H9 (cell line): ENCODE measurements around the gene TNKS1BP1. TPM values are rescaled to one million over a fixed set of nuclear protein-coding genes. Genes with fewer than 3 reads are reported as not detected.

Experiments used
- DNase-seq: peaks from one replicate; pipeline ENCODE4 v3.0.0-alpha.2; 2017
- H2AFZ ChIP-seq: one replicate; pipeline ENCODE4 v1.6.1; 2013; ENCODE audit warnings: mild to moderate bottlenecking, low read length, control low read depth, moderate library complexity
- H2AK5ac ChIP-seq: 2 replicates; pipeline ENCODE4 v1.6.1; 2013; ENCODE audit warnings: low read length, control low read depth, mixed read lengths; ENCODE audit not compliant: insufficient read length
- H2BK120ac ChIP-seq: one replicate; pipeline ENCODE4 v1.6.1; 2013; ENCODE audit warnings: low read depth, mild to moderate bottlenecking, low read length, control low read depth, inconsistent platforms; ENCODE audit not compliant: poor library complexity, severe bottlenecking
- H2BK12ac ChIP-seq: 2 replicates; pipeline ENCODE4 v1.6.1; 2013; ENCODE audit warnings: low read length, control low read depth, mixed read lengths, low read depth; ENCODE audit not compliant: insufficient read length
- H2BK15ac ChIP-seq: 2 replicates; pipeline ENCODE4 v1.6.1; 2013; ENCODE audit warnings: low read depth, low read length, control low read depth
- H2BK20ac ChIP-seq: one replicate; pipeline ENCODE4 v1.6.1; 2013; ENCODE audit warnings: low read depth, mild to moderate bottlenecking, low read length, control low read depth, inconsistent platforms; ENCODE audit not compliant: poor library complexity, severe bottlenecking
- H2BK5ac ChIP-seq: 2 replicates; pipeline ENCODE4 v1.6.1; 2013; ENCODE audit warnings: low read length, control low read depth, mixed read lengths; ENCODE audit not compliant: insufficient read length
- H3K14ac ChIP-seq: 2 replicates; pipeline ENCODE4 v1.6.1; 2013; ENCODE audit warnings: low read length, control low read depth; ENCODE audit not compliant: insufficient read depth
- H3K18ac ChIP-seq: 2 replicates; pipeline ENCODE4 v1.6.1; 2013; ENCODE audit warnings: low read depth, mild to moderate bottlenecking, mixed read lengths, low read length, control low read depth; ENCODE audit not compliant: insufficient read length
- H3K23ac ChIP-seq: 2 replicates; pipeline ENCODE4 v1.6.1; 2013; ENCODE audit warnings: low read length, control low read depth, mixed read lengths, low read depth; ENCODE audit not compliant: insufficient read length
- H3K23me2 ChIP-seq: 2 replicates; pipeline ENCODE4 v1.6.1; 2013; ENCODE audit warnings: low read depth, mild to moderate bottlenecking, mixed read lengths, low read length, control low read depth; ENCODE audit not compliant: insufficient read length, poor library complexity, severe bottlenecking
- H3K27ac ChIP-seq: 2 replicates; pipeline ENCODE4 v1.5.1; 2013; ENCODE audit warnings: low read length, control low read depth, mixed read lengths, low read depth; ENCODE audit not compliant: insufficient read length
- H3K27me3 ChIP-seq: 2 replicates; pipeline ENCODE4 v1.6.1; 2013; ENCODE audit warnings: low read length, control low read depth, inconsistent platforms; ENCODE audit not compliant: insufficient read depth
- H3K4ac ChIP-seq: 2 replicates; pipeline ENCODE4 v1.6.1; 2013; ENCODE audit warnings: low read depth, mild to moderate bottlenecking, control low read depth, inconsistent platforms, low read length, moderate library complexity
- H3K4me1 ChIP-seq: 2 replicates; pipeline ENCODE4 v1.6.1; 2013; ENCODE audit warnings: low read length, control low read depth, inconsistent platforms; ENCODE audit not compliant: insufficient read depth
- H3K4me2 ChIP-seq: 2 replicates; pipeline ENCODE4 v1.6.1; 2013; ENCODE audit warnings: low read length, control low read depth, mixed read lengths; ENCODE audit not compliant: insufficient read length, insufficient read depth
- H3K56ac ChIP-seq: 2 replicates; pipeline ENCODE4 v1.6.1; 2013; ENCODE audit warnings: low read depth, mild to moderate bottlenecking, mixed read lengths, low read length, control low read depth; ENCODE audit not compliant: insufficient read length
- H3K79me1 ChIP-seq: 2 replicates; pipeline ENCODE4 v1.6.1; 2013; ENCODE audit warnings: low read depth, mild to moderate bottlenecking, moderate library complexity, low read length, control low read depth, inconsistent platforms; ENCODE audit not compliant: insufficient read depth, poor library complexity, severe bottlenecking
- H3K79me2 ChIP-seq: 2 replicates; pipeline ENCODE4 v1.6.1; 2013; ENCODE audit warnings: low read length, control low read depth, inconsistent platforms; ENCODE audit not compliant: insufficient read depth
- H3K9ac ChIP-seq: 2 replicates; pipeline ENCODE4 v1.6.1; 2013; ENCODE audit warnings: low read length, control low read depth, mixed read lengths; ENCODE audit not compliant: insufficient read length; ENCODE audit errors: extremely low read depth
- H3K9me3 ChIP-seq: one replicate; pipeline ENCODE4 v1.6.1; 2013; ENCODE audit warnings: low read depth, low read length, inconsistent platforms; ENCODE audit not compliant: control insufficient read depth
- H3T11ph ChIP-seq: one replicate; pipeline ENCODE4 v1.6.1; 2013; ENCODE audit warnings: mild to moderate bottlenecking, low read length, control low read depth, inconsistent platforms
- H4K20me1 ChIP-seq: one replicate; pipeline ENCODE4 v1.6.1; 2013; ENCODE audit not compliant: control insufficient read depth, insufficient read length, insufficient read depth
- H4K5ac ChIP-seq: 2 replicates; pipeline ENCODE4 v1.6.1; 2013; ENCODE audit warnings: low read depth, mild to moderate bottlenecking, mixed read lengths, low read length, control low read depth; ENCODE audit not compliant: insufficient read length
- H4K8ac ChIP-seq: replicated peaks from 2 replicates; pipeline ENCODE4 v1.6.1; 2013; ENCODE audit warnings: low read length, control low read depth, mixed read lengths, low read depth; ENCODE audit not compliant: insufficient read length
- H4K91ac ChIP-seq: 2 replicates; pipeline ENCODE4 v1.6.1; 2013; ENCODE audit warnings: low read depth, mild to moderate bottlenecking, moderate library complexity, mixed read lengths, low read length, control low read depth; ENCODE audit not compliant: insufficient read length
- H3K27ac Mint-ChIP-seq, 3 experiments: 2 replicates in 2 of 3; 3 replicates in 1 of 3; pipeline ENCODE4 v1.8.0; 2020 to 2021; ENCODE audit warnings: mixed read lengths in 3 of 3, mild to moderate bottlenecking in 1 of 3, moderate library complexity in 1 of 3
- H3K27me3 Mint-ChIP-seq: 2 replicates; pipeline ENCODE4 v1.8.0; 2021; ENCODE audit warnings: low read depth, mild to moderate bottlenecking, moderate library complexity, mixed read lengths
- H3K36me3 Mint-ChIP-seq, 3 experiments: 2 replicates in 2 of 3; 3 replicates in 1 of 3; pipeline ENCODE4 v1.8.0; 2020 to 2021; ENCODE audit warnings: low read depth in 3 of 3, mixed read lengths in 3 of 3; ENCODE audit not compliant: insufficient read depth in 1 of 3
- H3K4me1 Mint-ChIP-seq, 2 experiments: 2 replicates each; pipeline ENCODE4 v1.8.0; 2020; ENCODE audit warnings: mixed read lengths in 2 of 2
- H3K4me3 Mint-ChIP-seq, 2 experiments: 2 replicates in 1 of 2; 3 replicates in 1 of 2; pipeline ENCODE4 v1.8.0; 2020 to 2021; ENCODE audit warnings: mild to moderate bottlenecking in 2 of 2, mixed read lengths in 2 of 2, moderate library complexity in 1 of 2
- H3K9me3 Mint-ChIP-seq, 2 experiments: 2 replicates in 1 of 2; 3 replicates in 1 of 2; pipeline ENCODE4 v1.8.0; 2020; ENCODE audit warnings: mild to moderate bottlenecking in 2 of 2, mixed read lengths in 2 of 2, moderate library complexity in 1 of 2
- WGBS: extraction: QIAGEN DNeasy Blood & Tissue Kit; methylation state at CpG from one replicate; pipeline ENCODE4 v1.1.7; 2013; ENCODE audit warnings: missing lambda C conversion rate, low lambda C conversion rate, mixed read lengths; ENCODE audit not compliant: insufficient read length; ENCODE audit errors: extremely low coverage; 5-methylcytosine and 5-hydroxymethylcytosine counted together
- total RNA-seq: library from RNA; stranded (reverse); gene quantifications from 2 replicates; pipeline ENCODE4 v1.2.1, GENCODE V29; 2021
- TF ChIP-seq, protein P1 (sequence below): fragments of 200-600 bp; sonication (generic); conservative IDR thresholded peaks from 3 replicates; pipeline ENCODE4 v1.8.0; 2021; ENCODE audit warnings: antibody characterized with exemption, mild to moderate bottlenecking

The TNKS1BP1 gene
- total RNA-seq, 1 experiment from 2014 or later: 130 TPM

DNA sequence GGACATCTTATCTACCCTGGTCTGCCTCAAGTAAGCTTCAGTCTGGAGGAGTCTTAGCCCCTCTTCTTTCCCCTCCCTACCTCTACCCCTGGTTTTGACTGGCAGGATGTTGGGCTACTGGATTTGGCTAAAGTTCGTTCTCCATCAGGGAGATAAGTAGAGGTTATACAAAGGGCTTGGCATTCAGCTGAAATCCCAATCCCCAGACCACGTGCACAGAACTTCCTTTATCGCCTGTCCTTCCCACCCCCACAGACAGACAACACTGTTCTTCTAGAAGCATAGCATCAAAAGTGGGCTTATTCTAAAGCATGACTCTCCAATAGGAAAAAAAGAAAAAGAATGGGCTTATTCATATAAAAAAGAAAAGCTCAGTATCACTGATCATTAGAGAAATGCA, 48.4 kb upstream of the TNKS1BP1 start:
- no peak overlapping the region for H2AFZ ChIP-seq
- Mint-ChIP-seq H3K4me3 (no peak overlapping the region), H3K27me3 (peaks cover 30% of the 10 kb centered on the region), H3K4me1 (peaks cover 0 to 12% of the 10 kb centered on the region in 2 experiments; a peak in 2 of 4 replicates), H3K9me3 (no peaks in the 10 kb centered on the region), H3K27ac (no peak overlapping the region), H3K36me3 (no peaks in the 10 kb centered on the region)
- no CpG with 5 or more reads among the region's 3 CpGs for WGBS
- H3T11ph ChIP-seq: no peak overlapping the region
- H3K4me2 ChIP-seq: no peak overlapping the region
- H2AK5ac ChIP-seq: no peak overlapping the region
- H3K9ac ChIP-seq: no peak overlapping the region
- H3K27me3 ChIP-seq: no peaks in the 10 kb centered on the region; the same call in 1 of the 2 replicates
- H3K23me2 ChIP-seq: no peaks in the 10 kb centered on the region
- no peak overlapping the region for H4K5ac ChIP-seq
- no peaks in the 10 kb centered on the region for H3K9me3 ChIP-seq
- no peak overlapping the region for H2BK5ac ChIP-seq
- no peak overlapping the region for H3K18ac ChIP-seq
- no peak overlapping the region for H4K8ac ChIP-seq
- TF ChIP-seq, protein P1, sequence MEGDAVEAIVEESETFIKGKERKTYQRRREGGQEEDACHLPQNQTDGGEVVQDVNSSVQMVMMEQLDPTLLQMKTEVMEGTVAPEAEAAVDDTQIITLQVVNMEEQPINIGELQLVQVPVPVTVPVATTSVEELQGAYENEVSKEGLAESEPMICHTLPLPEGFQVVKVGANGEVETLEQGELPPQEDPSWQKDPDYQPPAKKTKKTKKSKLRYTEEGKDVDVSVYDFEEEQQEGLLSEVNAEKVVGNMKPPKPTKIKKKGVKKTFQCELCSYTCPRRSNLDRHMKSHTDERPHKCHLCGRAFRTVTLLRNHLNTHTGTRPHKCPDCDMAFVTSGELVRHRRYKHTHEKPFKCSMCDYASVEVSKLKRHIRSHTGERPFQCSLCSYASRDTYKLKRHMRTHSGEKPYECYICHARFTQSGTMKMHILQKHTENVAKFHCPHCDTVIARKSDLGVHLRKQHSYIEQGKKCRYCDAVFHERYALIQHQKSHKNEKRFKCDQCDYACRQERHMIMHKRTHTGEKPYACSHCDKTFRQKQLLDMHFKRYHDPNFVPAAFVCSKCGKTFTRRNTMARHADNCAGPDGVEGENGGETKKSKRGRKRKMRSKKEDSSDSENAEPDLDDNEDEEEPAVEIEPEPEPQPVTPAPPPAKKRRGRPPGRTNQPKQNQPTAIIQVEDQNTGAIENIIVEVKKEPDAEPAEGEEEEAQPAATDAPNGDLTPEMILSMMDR: no peak
- DNase-seq: no peak
- H3K23ac ChIP-seq: no peak overlapping the region
- no peak overlapping the region for H2BK15ac ChIP-seq
- H3K79me1 ChIP-seq: no peaks in the 10 kb centered on the region
- H3K4ac ChIP-seq: no peak overlapping the region
- H4K20me1 ChIP-seq: no peaks in the 10 kb centered on the region
- no peak overlapping the region for H2BK120ac ChIP-seq
- no peak overlapping the region for H2BK20ac ChIP-seq
- H3K4me1 ChIP-seq: no peaks in the 10 kb centered on the region; the same call in 1 of the 2 replicates
- H3K14ac ChIP-seq: no peak overlapping the region
- no peak overlapping the region for H3K27ac ChIP-seq
- no peaks in the 10 kb centered on the region for H3K79me2 ChIP-seq
- H2BK12ac ChIP-seq: no peak overlapping the region
- H4K91ac ChIP-seq: no peak overlapping the region
- H3K56ac ChIP-seq: no peak overlapping the region
